ENCODE results near the gene ZNF32.

GRCh38 chr10:43622038-43622437, 26.6 kb downstream of the ZNF32 start:
- TF ChIP-seq POLR2A (IDR thresholded peaks at IDR 0.05) (no peak), POLR2AphosphoS5 (IDR thresholded peaks at IDR 0.05) (no peak)
- TF ChIP-seq, protein P1, sequence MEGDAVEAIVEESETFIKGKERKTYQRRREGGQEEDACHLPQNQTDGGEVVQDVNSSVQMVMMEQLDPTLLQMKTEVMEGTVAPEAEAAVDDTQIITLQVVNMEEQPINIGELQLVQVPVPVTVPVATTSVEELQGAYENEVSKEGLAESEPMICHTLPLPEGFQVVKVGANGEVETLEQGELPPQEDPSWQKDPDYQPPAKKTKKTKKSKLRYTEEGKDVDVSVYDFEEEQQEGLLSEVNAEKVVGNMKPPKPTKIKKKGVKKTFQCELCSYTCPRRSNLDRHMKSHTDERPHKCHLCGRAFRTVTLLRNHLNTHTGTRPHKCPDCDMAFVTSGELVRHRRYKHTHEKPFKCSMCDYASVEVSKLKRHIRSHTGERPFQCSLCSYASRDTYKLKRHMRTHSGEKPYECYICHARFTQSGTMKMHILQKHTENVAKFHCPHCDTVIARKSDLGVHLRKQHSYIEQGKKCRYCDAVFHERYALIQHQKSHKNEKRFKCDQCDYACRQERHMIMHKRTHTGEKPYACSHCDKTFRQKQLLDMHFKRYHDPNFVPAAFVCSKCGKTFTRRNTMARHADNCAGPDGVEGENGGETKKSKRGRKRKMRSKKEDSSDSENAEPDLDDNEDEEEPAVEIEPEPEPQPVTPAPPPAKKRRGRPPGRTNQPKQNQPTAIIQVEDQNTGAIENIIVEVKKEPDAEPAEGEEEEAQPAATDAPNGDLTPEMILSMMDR (IDR thresholded peaks at IDR 0.05) = no peak
